Type B pancreatic cell (in vitro differentiated cells): ENCODE data around the gene PREP. TPM values are rescaled to one million over a fixed set of nuclear protein-coding genes. Genes with fewer than 3 reads are reported as not detected.

Experiments
- DNase-seq: peaks from one replicate; pipeline ENCODE4 v3.0.0; 2021; ENCODE audit warnings: mixed read lengths; ENCODE audit not compliant: unreplicated experiment; ENCODE audit errors: extremely low spot score
- H3K27ac Mint-ChIP-seq: 2 replicates; pipeline ENCODE4 v1.8.0; 2021; ENCODE audit warnings: mild to moderate bottlenecking, mixed read lengths
- H3K27me3 Mint-ChIP-seq: 2 replicates; pipeline ENCODE4 v1.8.0; 2021; ENCODE audit warnings: mixed read lengths
- H3K36me3 Mint-ChIP-seq: 2 replicates; pipeline ENCODE4 v1.8.0; 2021; ENCODE audit warnings: mixed read lengths
- H3K4me1 Mint-ChIP-seq: one replicate; pipeline ENCODE4 v1.8.0; 2021; ENCODE audit warnings: mixed read lengths; ENCODE audit not compliant: unreplicated experiment
- H3K4me3 Mint-ChIP-seq: 2 replicates; pipeline ENCODE4 v1.8.0; 2021; ENCODE audit warnings: mild to moderate bottlenecking, mixed read lengths
- H3K9me3 Mint-ChIP-seq: 2 replicates; pipeline ENCODE4 v1.8.0; 2021; ENCODE audit warnings: mixed read lengths
- total RNA-seq: library from RNA; stranded (reverse); gene quantifications from 2 replicates; pipeline ENCODE4 v1.2.1, GENCODE V29; 2021; ENCODE audit warnings: low replicate concordance
- TF ChIP-seq, protein P1 (sequence below): fragments of 200-600 bp; sonication (generic); conservative IDR thresholded peaks from 2 replicates; pipeline ENCODE4 v1.5.0; 2021; ENCODE audit warnings: antibody characterized with exemption, mild to moderate bottlenecking

The PREP gene
- total RNA-seq, 1 donor from 2014 or later: 54.4 TPM

DNA sequence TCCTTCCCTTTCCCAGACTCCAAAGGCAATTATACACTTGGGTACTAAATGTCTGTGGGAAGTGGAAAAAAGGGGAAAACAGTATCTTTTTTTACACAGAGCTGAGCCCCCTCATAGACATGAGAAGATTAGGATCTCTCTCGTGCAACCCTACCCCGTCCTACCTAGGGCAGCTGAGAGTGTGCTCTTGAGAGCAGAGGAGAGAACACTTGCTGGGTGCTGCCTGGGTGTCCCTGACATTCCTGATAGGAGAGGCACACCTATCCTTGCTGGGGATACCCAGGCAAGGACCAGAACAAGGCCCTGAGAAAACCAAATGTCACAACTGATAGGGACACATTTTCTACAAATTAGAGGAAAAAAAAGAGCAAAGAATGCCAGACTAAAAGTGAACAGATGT, 81.2 kb downstream of the PREP start:
- H3K4me3 Mint-ChIP-seq: no peak overlapping the region
- TF ChIP-seq, protein P1, sequence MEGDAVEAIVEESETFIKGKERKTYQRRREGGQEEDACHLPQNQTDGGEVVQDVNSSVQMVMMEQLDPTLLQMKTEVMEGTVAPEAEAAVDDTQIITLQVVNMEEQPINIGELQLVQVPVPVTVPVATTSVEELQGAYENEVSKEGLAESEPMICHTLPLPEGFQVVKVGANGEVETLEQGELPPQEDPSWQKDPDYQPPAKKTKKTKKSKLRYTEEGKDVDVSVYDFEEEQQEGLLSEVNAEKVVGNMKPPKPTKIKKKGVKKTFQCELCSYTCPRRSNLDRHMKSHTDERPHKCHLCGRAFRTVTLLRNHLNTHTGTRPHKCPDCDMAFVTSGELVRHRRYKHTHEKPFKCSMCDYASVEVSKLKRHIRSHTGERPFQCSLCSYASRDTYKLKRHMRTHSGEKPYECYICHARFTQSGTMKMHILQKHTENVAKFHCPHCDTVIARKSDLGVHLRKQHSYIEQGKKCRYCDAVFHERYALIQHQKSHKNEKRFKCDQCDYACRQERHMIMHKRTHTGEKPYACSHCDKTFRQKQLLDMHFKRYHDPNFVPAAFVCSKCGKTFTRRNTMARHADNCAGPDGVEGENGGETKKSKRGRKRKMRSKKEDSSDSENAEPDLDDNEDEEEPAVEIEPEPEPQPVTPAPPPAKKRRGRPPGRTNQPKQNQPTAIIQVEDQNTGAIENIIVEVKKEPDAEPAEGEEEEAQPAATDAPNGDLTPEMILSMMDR: no peak
- no peaks in the 10 kb centered on the region for H3K9me3 Mint-ChIP-seq
- no peaks in the 10 kb centered on the region for H3K27me3 Mint-ChIP-seq
- peaks cover 42% of the 10 kb centered on the region for H3K36me3 Mint-ChIP-seq
- no peak overlapping the region for H3K27ac Mint-ChIP-seq
- peaks cover 28% of the 10 kb centered on the region for H3K4me1 Mint-ChIP-seq
- no peak for DNase-seq

DNA sequence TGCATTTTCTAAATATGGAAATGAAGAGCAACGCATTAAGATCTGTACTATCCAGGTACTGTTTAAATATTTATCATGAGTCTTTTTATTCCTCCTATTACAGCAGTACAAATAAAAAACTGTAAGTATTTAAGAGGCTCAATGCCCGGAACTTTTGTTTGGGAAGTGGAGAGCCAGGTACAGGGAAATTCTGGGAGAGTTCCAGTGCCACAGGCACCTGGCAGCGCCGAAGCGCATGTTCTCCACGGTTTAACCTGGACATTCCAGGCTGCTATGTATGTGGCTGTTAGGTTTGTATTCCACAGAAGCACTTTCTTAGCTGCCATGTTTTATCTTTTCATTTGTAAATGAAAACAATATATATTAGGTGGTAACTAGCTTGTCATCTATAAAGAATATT, 81.7 kb downstream of the PREP start:
- Mint-ChIP-seq H3K36me3 (peaks cover 40% of the 10 kb centered on the region), H3K9me3 (no peaks in the 10 kb centered on the region), H3K27ac (no peak overlapping the region), H3K4me3 (no peak overlapping the region), H3K4me1 (peaks cover 23% of the 10 kb centered on the region), H3K27me3 (no peaks in the 10 kb centered on the region)
- TF ChIP-seq, protein P1: no peak
- no peak for DNase-seq

DNA sequence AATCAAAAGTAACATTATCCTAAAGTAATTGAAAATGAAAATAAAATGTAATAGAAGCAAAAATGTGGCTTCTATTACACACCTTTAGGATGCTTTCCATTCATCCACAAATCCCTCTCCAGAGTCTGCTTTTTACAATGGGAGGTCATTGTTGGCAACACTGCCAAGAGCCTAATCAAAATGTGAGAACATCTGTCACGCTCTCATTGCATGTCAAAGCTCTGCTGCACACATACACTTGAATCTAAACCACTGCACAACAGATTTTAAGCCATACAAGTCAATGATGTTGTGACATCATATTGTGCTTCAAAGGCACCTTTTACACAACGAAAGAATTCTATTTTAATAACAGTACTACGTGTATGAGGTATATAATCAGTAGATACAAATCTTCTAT, 82.1 kb downstream of the PREP start:
- Mint-ChIP-seq H3K36me3 (peaks cover 45% of the 10 kb centered on the region), H3K27me3 (no peaks in the 10 kb centered on the region), H3K4me3 (no peak overlapping the region), H3K27ac (no peak overlapping the region), H3K4me1 (peaks cover 21% of the 10 kb centered on the region), H3K9me3 (no peaks in the 10 kb centered on the region)
- TF ChIP-seq, protein P1: no peak
- DNase-seq: no peak

DNA sequence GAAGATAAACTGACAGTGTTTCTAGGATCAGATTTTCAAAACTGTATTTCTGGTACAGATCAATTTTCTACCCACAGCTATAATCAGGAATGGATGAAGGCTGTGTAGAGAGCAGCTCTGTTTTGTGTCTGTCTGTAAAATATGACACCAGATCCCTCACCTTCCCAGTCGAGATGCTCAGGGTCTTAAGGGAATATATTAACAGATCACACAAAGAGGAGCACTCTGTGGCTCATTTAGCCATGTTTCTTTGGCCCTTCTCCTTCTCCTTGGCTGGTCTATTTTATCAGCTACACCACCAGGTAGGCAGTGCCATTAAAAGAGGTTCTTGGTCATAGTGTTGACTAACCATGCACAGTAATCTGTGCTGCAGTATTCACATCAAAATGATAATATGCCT, 82.6 kb downstream of the PREP start:
- DNase-seq: no peak
- Mint-ChIP-seq H3K27ac (no peak overlapping the region), H3K27me3 (no peaks in the 10 kb centered on the region), H3K9me3 (no peaks in the 10 kb centered on the region), H3K36me3 (peaks cover 45% of the 10 kb centered on the region), H3K4me1 (peaks cover 21% of the 10 kb centered on the region), H3K4me3 (no peak overlapping the region)
- TF ChIP-seq, protein P1: no peak

DNA sequence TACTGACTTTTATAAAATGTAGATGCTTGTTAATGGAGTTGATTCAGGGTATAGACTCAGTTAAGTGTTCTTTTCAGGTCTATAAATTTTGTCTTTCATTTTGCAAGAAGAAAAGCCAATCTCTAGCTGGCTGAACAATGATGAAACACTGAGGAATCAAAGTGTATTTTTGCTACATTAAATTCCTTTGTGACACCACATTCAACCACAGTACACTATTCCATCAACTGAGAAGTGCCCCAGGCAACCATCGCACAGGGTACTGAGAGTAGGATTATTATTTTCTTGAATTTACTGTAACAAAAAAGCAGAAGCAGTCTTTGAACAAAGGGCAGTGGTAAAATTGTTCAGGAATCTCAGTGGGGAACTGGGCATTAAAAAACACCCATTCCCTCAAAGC, 83.6 kb downstream of the PREP start:
- Mint-ChIP-seq H3K27ac (no peak overlapping the region), H3K27me3 (no peaks in the 10 kb centered on the region), H3K36me3 (peaks cover 45% of the 10 kb centered on the region), H3K9me3 (no peaks in the 10 kb centered on the region), H3K4me1 (peaks cover 16% of the 10 kb centered on the region), H3K4me3 (no peak overlapping the region)
- no peak for DNase-seq
- TF ChIP-seq, protein P1: no peak

DNA sequence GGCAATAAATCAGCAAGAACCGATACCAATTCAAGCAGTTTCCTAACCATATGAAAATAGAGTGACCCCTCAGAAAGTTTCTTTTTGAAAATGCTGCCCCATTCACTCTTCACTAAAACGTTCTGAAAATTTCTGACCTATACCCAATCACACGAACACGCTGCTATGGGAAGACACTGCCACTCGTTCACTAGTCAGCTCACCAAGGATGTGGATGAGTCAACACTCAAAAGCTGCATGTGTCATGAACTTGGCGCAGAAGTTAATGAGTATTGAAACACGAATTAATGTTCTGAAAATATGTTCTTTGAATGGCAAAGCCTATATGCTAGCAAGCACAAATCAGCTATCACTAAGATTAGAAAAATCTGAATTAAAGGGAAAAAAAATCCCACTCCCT, 84.2 kb downstream of the PREP start:
- TF ChIP-seq, protein P1: no peak
- no peak overlapping the region for H3K27ac Mint-ChIP-seq
- no peak overlapping the region for H3K4me3 Mint-ChIP-seq
- no peaks in the 10 kb centered on the region for H3K27me3 Mint-ChIP-seq
- H3K36me3 Mint-ChIP-seq: peaks cover 45% of the 10 kb centered on the region
- peaks cover 16% of the 10 kb centered on the region for H3K4me1 Mint-ChIP-seq
- no peak for DNase-seq
- no peaks in the 10 kb centered on the region for H3K9me3 Mint-ChIP-seq
